GM23248 (cell line): ENCODE data around the gene SAMD8.
"Not testable (repeated sequence)": the region's sequence is repeated elsewhere in the genome, so short reads cannot be mapped to it uniquely, and the experiment has no call there.

Experiments used
- EZH2 ChIP-seq: fragments of 200-600 bp; sonication (generic); IDR thresholded peaks from 2 replicates; pipeline ENCODE4 v1.6.1; 2018; ENCODE audit warnings: antibody characterized with exemption, mild to moderate bottlenecking; ENCODE audit not compliant: insufficient read depth, poor library complexity, severe bottlenecking
- EZH2phosphoT487 ChIP-seq: fragments of 200-600 bp; sonication (generic); IDR thresholded peaks from 2 replicates; pipeline ENCODE4 v1.6.1; 2018; ENCODE audit warnings: antibody characterized with exemption, moderate library complexity, mild to moderate bottlenecking, low read depth; ENCODE audit not compliant: insufficient read depth

GRCh38 chr10:75194625-75195024 is 83.2 kb downstream of the SAMD8 start:
- not testable (repeated sequence) for TF ChIP-seq EZH2, EZH2phosphoT487
